Measurements from ENCODE around the gene TOR4A.

Gene TOR4A

GRCh38 chr9:137296670-137297664, 19.4 kb downstream of the TOR4A start:
- Histone ChIP-seq H3K27ac (replicated peaks) (no peak overlapping the region), H3K4me3 (replicated peaks; ENCODE audit: insufficient read depth, low read length) (no peak overlapping the region), H3K27me3 (ENCODE audit: insufficient read depth, poor library complexity, severe bottlenecking) (peaks cover 15% of the 10 kb centered on the region)
- DNase-seq (ENCODE audit: low read depth in 1 of 2, low spot score in 1 of 2) = no peak
- TF ChIP-seq GABPA (IDR thresholded peaks at IDR 0.05; ENCODE audit: low read depth) (no peak), SPI1 (IDR thresholded peaks at IDR 0.05; ENCODE audit: borderline replicate concordance, low read depth) (no peak), CTCF (IDR thresholded peaks at IDR 0.05; ENCODE audit: insufficient read depth, low read length) (no peak), REST (IDR thresholded peaks at IDR 0.05; ENCODE audit: insufficient replicate concordance, low read depth) (no peak), POLR2AphosphoS5 (IDR thresholded peaks at IDR 0.05; ENCODE audit: low read depth) (no peak)

GRCh38 chr9:137297966-137298365, 20.4 kb downstream of the TOR4A start:
- DNase-seq (ENCODE audit: low read depth in 1 of 2, low spot score in 1 of 2) = no peak
- no peak overlapping the region for H3K4me3 ChIP-seq (replicated peaks; ENCODE audit: insufficient read depth, low read length)
- H3K27me3 ChIP-seq (ENCODE audit: insufficient read depth, poor library complexity, severe bottlenecking) = peaks cover 15% of the 10 kb centered on the region
- H3K27ac ChIP-seq (replicated peaks) = no peak overlapping the region
- TF ChIP-seq SPI1 (IDR thresholded peaks at IDR 0.05; ENCODE audit: borderline replicate concordance, low read depth) (no peak), GABPA (IDR thresholded peaks at IDR 0.05; ENCODE audit: low read depth) (no peak), CTCF (IDR thresholded peaks at IDR 0.05; ENCODE audit: insufficient read depth, low read length) (no peak), REST (IDR thresholded peaks at IDR 0.05; ENCODE audit: insufficient replicate concordance, low read depth) (no peak), POLR2AphosphoS5 (IDR thresholded peaks at IDR 0.05; ENCODE audit: low read depth) (no peak)

- no peak for DNase-seq (ENCODE audit: low read depth in 1 of 2, low spot score in 1 of 2)
- Histone ChIP-seq H3K4me3 (replicated peaks; ENCODE audit: insufficient read depth, low read length) (no peak overlapping the region), H3K27ac (replicated peaks) (no peak overlapping the region), H3K27me3 (ENCODE audit: insufficient read depth, poor library complexity, severe bottlenecking) (peaks cover 15% of the 10 kb centered on the region)
- no peak for TF ChIP-seq SPI1 (IDR thresholded peaks at IDR 0.05; ENCODE audit: borderline replicate concordance, low read depth)
- no peak for TF ChIP-seq CTCF (IDR thresholded peaks at IDR 0.05; ENCODE audit: insufficient read depth, low read length)
- no peak for TF ChIP-seq GABPA (IDR thresholded peaks at IDR 0.05; ENCODE audit: low read depth)
- no peak for TF ChIP-seq POLR2AphosphoS5 (IDR thresholded peaks at IDR 0.05; ENCODE audit: low read depth)
- TF ChIP-seq REST (IDR thresholded peaks at IDR 0.05; ENCODE audit: insufficient replicate concordance, low read depth) = no peak
Observed at GRCh38 chr9:137298401-137299202, 21.1 kb downstream of the TOR4A start.

Measured in HL-60 (cell line).